Measurements from ENCODE around the gene VTA1.
A peak's percentile ranks its signal among the peaks of the same experiment; 100 is the strongest.
"Not testable (repeated sequence)": the region's sequence is repeated elsewhere in the genome, so short reads cannot be mapped to it uniquely, and the experiment has no call there.

Gene VTA1

DNA sequence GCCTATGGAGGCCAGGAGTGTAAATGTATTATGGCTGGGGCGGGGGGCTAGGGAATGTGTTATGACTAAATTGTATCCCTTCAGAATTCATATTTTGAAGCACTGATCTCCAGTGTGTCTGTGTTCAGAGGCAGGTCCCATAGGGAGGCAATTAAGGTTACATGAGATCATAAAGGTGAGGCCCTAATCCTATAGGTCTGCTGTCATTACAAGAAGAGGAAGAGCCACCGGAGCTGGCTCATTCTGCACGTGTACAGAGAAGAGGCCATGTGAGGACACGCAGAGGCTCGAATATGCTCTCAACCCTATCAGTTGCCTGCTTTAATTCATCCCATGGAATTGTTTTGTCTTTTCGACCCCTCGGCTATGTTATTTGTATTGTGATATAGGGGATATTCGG lies 76.9 kb downstream of the VTA1 start:
- Mint-ChIP-seq H3K27ac (no peak overlapping the region), H3K4me3 (no peak overlapping the region), H3K4me1 (no peaks in the 10 kb centered on the region), H3K9me3 (no peaks in the 10 kb centered on the region), H3K36me3 (peaks cover 9% of the 10 kb centered on the region), H3K27me3 (no peaks in the 10 kb centered on the region)
- CTCF ChIA-PET = no interaction called here
- DNase-seq = no peak

DNA sequence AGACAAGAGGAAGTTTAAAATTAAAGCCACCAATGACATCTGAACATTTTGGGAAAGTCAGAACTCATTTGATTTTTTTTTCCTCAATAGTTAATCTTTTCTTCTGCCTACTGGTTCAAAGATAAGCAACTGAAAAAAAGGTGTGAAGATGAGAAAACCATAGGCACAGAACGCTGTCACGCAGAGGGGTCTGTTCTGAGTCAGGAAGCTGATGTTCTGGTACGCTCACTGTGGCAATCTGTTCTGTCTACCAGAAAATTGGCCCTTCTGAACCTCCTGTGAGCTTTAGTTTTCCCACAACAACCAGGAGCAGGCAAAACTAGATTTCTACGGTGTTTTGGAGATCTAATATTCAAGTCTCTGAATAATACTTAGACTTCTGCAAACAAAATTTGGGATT lies 78.1 kb downstream of the VTA1 start:
- DNase-seq = no peak
- H3K9me3 Mint-ChIP-seq = peaks cover 4% of the 10 kb centered on the region
- H3K4me1 Mint-ChIP-seq = no peaks in the 10 kb centered on the region
- no peak overlapping the region for H3K4me3 Mint-ChIP-seq
- H3K27me3 Mint-ChIP-seq = no peaks in the 10 kb centered on the region
- H3K36me3 Mint-ChIP-seq = peaks cover 1% of the 10 kb centered on the region
- H3K27ac Mint-ChIP-seq = no peak overlapping the region
- CTCF ChIA-PET = no interaction called here

DNA sequence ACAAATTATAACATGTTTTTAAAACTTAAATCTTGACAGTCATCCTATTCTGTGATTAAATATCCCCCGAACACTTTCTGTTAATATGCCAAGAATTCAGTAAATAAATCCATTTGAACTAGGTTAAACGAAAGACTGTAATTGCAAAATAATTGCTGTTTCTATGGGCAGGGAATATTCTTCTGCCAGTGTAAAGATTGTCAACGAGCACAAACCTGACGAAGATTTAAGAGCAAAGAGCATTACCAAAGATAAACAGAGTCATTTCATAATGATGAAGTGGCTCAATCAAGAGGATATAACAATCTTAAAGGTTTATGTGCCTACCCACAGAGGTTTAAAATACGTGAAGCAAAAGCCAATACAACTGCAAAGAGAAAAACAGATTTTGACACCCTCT lies 78.5 kb downstream of the VTA1 start:
- Mint-ChIP-seq H3K4me1 (no peaks in the 10 kb centered on the region), H3K4me3 (no peak overlapping the region), H3K36me3 (no peaks in the 10 kb centered on the region), H3K9me3 (peaks cover 4% of the 10 kb centered on the region), H3K27ac (no peak overlapping the region), H3K27me3 (no peaks in the 10 kb centered on the region)
- CTCF ChIA-PET = no interaction called here
- no peak for DNase-seq

DNA sequence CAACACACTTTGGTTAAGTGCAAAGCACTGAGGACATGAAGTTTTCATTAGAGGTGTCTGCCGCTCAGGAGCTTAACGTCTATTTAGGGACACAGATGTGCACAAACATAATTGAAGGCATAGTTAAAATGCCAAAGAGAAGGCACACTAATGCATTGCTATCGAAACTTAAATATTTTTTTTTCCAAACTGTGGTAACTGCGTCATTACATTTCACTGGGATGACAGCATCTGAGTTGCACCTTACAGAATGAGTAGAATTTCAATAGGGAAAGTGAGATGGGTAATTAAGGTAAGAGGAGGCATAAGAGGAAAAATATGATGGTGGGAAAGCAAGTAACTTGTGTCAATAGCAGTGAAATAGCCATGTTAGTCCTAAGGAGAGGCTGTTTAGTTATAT lies 79.7 kb downstream of the VTA1 start:
- no peak overlapping the region for H3K4me3 Mint-ChIP-seq
- no peak overlapping the region for H3K27ac Mint-ChIP-seq
- H3K36me3 Mint-ChIP-seq = no peaks in the 10 kb centered on the region
- DNase-seq = no peak
- no peaks in the 10 kb centered on the region for H3K27me3 Mint-ChIP-seq
- H3K9me3 Mint-ChIP-seq = peaks cover 4% of the 10 kb centered on the region
- CTCF ChIA-PET = interaction anchor here (0.9 kb wide), 1 partner anchor 18 kb away, joined by 4 read pairs; no protein-coding TSS in a partner anchor
- no peaks in the 10 kb centered on the region for H3K4me1 Mint-ChIP-seq

DNA sequence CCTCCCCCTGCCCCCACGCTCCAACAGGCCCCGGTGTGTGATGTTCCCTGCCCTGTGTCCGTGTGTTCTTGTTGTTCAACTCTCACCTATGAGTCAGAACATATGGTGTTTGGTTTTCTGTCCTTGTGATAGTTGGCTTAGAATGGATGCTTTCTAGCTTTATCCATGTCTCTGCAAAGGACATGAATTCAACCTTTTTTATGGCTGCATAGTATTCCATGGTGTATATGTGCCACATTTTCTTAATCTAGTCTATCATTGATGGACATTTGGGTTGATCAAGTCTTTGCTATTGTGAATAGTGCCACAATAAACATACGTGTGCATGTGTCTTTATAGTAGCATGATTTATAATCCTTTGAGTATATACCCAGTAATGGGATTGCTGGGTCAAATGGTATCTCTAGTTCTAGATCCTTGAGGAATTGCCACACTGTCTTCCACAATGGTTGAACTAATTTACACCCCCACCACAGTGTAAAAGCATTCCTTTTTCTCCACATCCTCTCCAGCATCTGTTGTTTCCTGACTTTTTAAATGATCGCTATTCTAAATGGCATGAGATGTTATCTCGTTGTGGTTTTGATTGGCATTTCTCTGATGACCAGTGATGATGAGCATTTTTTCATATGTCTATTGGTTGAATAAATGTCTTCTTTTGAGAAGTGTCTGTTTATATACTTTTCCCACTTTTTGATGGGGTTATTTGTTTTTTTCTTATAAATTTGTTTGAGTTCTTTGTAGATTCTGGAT lies 82.6 kb downstream of the VTA1 start:
- CTCF ChIA-PET, DNase-seq, H3K27ac Mint-ChIP-seq, H3K4me3 Mint-ChIP-seq, H3K27me3 Mint-ChIP-seq, H3K4me1 Mint-ChIP-seq, H3K36me3 Mint-ChIP-seq, H3K9me3 Mint-ChIP-seq: not testable (repeated sequence)

DNA sequence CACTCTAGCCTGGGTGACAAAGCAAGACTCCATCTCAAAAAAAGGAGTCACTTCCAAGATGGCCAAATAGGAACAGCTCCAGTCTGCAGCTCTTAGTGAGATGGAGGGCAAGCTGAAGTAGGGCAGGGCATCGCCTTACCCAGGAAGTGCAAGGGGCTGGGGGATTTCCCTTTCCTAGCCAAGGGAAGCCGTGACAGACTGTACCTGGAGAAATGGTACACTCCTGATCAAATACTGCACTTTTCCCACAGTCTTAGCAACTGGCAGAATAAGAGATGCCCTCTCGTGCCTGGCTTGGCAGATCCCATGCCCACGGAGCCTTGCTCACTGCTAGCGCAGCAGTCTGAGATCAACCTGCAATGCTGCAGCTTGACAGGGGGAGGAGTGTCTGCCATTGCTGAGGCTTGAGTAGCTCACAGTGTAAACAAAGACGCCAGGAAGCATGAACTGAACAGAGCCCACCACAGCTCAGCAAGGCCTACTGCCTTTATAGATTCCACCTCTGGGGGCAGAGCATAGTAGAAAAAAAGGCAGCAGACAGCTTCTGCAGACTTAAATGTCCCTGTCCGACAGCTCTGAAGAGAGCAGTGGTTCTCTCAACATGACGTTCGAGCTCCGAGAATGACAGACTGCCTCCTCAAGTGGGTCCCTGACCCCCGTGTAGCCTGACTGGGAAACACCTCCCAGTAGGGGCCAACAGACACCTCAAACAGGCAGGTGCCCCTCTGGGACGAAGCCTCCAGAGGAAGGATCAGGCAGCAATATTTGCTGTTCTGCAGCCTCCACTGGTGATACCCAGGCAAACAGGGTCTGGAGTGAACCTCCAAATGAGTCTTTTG lies 85.4 kb downstream of the VTA1 start:
- not testable (repeated sequence) for H3K9me3 Mint-ChIP-seq, H3K4me1 Mint-ChIP-seq, H3K4me3 Mint-ChIP-seq, H3K27me3 Mint-ChIP-seq, H3K27ac Mint-ChIP-seq, H3K36me3 Mint-ChIP-seq
- CTCF ChIA-PET = interaction anchor here (0.6 to 1.4 kb wide), 6 partner anchors 63 to 334 kb away, joined by 3 to 8 read pairs (median 4); partner anchors contain the start of gene VTA1
- DNase-seq = peak; percentile 54

DNA sequence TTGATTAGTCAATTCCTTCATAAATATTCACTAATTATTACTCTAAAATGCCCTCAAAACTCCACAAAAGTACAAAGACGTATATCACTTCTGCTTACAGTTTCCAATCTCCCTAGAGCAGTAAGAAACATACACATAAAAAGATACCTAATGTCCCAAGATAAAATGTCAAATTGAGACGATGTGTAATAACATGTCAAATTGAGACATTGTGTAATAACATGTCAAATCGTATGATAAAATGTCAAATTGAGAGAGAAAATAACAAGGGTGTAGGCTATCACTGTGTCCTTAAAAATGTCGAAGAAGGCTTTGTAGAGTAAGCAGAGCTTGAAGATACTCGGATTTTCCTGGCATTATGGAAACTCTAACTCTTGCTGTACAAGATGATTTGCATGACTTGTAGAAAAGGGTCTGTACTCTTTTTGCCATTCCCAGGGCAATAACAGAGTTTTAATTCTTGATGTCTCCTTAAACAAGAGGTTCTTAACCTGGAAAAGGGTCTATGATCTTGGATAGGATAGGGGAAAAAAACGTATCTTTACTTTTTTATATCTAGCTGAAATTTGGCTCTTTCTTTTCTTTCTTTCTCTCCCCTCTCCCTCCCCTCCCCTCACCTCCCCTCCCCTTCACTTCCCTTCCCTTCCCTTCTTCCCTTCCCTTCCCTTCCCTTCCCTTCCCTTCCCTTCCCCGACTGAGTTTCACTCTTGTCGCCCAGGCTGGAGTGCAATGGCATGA lies 87.1 kb downstream of the VTA1 start:
- no peaks in the 10 kb centered on the region for H3K27me3 Mint-ChIP-seq
- H3K36me3 Mint-ChIP-seq = no peaks in the 10 kb centered on the region
- H3K27ac Mint-ChIP-seq = no peak overlapping the region
- H3K4me3 Mint-ChIP-seq = no peak overlapping the region
- CTCF ChIA-PET = no interaction called here
- peaks cover 4% of the 10 kb centered on the region for H3K9me3 Mint-ChIP-seq
- no peak for DNase-seq
- H3K4me1 Mint-ChIP-seq = peaks cover 8% of the 10 kb centered on the region

DNA sequence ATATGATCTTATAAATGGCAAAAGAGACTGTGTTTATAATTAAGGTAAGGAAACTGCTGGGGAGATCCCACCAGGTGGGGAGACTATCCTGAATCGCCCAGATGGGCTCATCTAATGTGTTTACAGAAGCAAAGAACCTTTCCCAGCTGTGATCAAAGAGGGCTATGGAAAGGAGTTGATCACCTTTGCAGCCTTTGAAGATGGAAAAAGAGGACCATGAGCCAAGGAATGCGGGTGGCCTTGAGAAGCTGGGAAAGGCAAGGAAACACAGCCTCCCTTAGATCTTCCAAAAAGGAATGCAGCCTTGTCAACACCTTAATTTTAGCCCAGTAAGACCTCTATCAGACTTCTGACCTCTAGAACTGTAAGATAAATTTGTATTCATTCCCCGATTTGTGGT lies 88.2 kb downstream of the VTA1 start:
- no peak for DNase-seq
- H3K4me3 Mint-ChIP-seq = no peak overlapping the region
- no peaks in the 10 kb centered on the region for H3K27me3 Mint-ChIP-seq
- no peaks in the 10 kb centered on the region for H3K36me3 Mint-ChIP-seq
- CTCF ChIA-PET = interaction anchor here (0.8 kb wide), 1 partner anchor 65 kb away, joined by 3 read pairs; no protein-coding TSS in a partner anchor
- no peak overlapping the region for H3K27ac Mint-ChIP-seq
- H3K4me1 Mint-ChIP-seq = peaks cover 8% of the 10 kb centered on the region
- H3K9me3 Mint-ChIP-seq = no peaks in the 10 kb centered on the region

DNA sequence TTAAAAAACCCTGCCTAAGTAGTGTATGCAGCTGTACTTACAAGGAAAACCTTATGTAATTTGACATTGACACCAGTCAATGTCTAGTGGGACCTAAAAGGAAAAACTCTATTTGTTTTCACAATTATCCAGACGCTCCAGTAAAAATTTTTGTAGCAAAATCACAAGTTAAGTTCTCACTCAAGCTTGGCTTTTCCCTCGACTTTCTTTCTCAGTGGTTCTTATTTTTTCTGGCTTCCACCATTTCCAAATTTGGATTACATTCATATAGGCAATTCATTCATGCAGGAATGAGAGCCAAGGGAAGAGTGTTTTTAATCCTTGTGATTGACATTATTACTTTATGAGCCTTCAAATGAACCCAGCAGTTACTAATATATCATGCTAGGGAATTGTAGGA lies 88.7 kb downstream of the VTA1 start:
- Mint-ChIP-seq H3K4me3 (no peak overlapping the region), H3K36me3 (no peaks in the 10 kb centered on the region), H3K27ac (no peak overlapping the region), H3K4me1 (peaks cover 8% of the 10 kb centered on the region), H3K9me3 (no peaks in the 10 kb centered on the region), H3K27me3 (no peaks in the 10 kb centered on the region)
- CTCF ChIA-PET = interaction anchor here (0.8 kb wide), 1 partner anchor 65 kb away, joined by 3 read pairs; no protein-coding TSS in a partner anchor
- DNase-seq = no peak

DNA sequence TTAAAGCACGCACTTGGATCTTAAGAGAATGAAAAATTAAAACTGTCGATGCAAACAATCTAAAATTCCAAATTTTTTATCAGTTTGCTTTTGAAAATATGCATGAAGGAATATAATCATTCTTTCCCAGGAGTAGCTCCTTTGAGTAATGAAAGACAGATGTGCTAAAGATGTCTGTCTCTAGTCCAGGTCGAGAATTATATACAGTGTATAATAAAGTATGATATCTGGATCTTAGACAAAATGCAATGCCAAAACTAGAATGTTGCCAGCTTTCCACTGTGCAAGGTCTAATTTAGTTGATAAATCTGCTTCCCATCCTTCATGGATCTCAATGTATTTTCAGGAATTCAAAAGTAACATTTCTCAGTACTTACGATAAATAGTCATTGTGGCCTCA lies 89.6 kb downstream of the VTA1 start:
- CTCF ChIA-PET = no interaction called here
- Mint-ChIP-seq H3K4me3 (no peak overlapping the region), H3K9me3 (no peaks in the 10 kb centered on the region), H3K4me1 (peaks cover 8% of the 10 kb centered on the region), H3K36me3 (no peaks in the 10 kb centered on the region), H3K27ac (no peak overlapping the region), H3K27me3 (no peaks in the 10 kb centered on the region)
- no peak for DNase-seq

DNA sequence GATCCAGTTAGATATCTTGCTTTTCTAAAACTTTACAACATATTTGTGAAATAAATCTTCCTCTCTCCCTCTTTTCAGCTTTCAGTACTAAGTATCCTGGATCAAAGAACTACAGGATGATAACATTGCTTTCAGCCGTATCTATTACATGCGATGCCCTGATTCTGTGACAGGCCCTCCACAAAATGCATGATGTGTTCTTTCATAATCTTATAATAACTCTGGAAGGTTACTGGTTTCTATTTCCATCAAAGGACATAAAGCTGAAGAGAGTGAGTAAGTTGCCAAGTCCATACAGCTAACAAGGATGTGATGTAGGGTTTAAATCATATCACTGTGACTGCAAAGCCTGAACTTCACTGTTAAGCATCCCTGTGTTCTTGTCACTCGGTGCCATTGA lies 91.8 kb downstream of the VTA1 start:
- Mint-ChIP-seq H3K4me3 (no peak overlapping the region), H3K9me3 (no peaks in the 10 kb centered on the region), H3K36me3 (no peaks in the 10 kb centered on the region), H3K27ac (no peak overlapping the region), H3K27me3 (no peaks in the 10 kb centered on the region), H3K4me1 (no peaks in the 10 kb centered on the region)
- CTCF ChIA-PET = no interaction called here
- DNase-seq = no peak

DNA sequence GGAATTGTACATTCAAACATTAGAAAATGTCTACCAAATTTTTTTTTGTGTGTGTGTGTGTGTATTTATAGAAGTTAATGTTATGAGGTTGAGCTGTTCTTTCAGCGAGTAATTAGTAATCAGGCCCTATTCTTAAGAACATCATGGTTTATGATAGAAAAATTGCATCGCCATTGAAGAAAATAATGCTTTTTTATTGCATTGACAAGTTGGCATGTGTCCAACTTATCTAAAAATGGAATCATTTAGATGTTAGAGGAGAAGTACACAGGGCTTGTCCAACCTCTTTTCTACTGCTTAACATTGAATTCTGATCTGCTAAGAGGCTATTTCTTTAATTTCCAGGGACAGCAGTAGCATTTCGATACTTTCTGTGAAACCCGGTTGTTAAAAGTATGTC lies 93.1 kb downstream of the VTA1 start:
- DNase-seq = no peak
- no peaks in the 10 kb centered on the region for H3K4me1 Mint-ChIP-seq
- H3K9me3 Mint-ChIP-seq = no peaks in the 10 kb centered on the region
- H3K36me3 Mint-ChIP-seq = no peaks in the 10 kb centered on the region
- CTCF ChIA-PET = no interaction called here
- no peak overlapping the region for H3K27ac Mint-ChIP-seq
- H3K4me3 Mint-ChIP-seq = no peak overlapping the region
- no peaks in the 10 kb centered on the region for H3K27me3 Mint-ChIP-seq

DNA sequence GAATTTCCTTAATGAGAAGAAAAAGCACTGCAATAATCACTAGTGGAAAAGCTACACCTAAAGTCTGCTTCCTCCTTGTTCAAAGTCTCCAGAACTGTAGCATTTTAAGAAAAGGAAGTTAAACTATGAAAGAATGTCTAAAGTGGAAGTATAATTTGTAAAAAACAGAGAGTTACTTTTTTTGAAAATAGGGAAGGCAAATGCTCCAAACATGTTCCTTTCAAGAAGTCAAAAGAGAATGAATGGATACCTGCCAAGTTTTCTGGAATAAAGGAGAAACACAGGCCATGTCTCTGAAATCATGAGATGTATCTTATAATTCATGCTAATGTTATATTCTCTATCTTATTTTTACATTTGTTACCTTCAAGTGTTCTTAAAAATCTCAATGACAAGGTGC lies 94.0 kb downstream of the VTA1 start:
- DNase-seq = no peak
- H3K27me3 Mint-ChIP-seq = no peaks in the 10 kb centered on the region
- no peak overlapping the region for H3K27ac Mint-ChIP-seq
- H3K4me3 Mint-ChIP-seq = no peak overlapping the region
- no peaks in the 10 kb centered on the region for H3K36me3 Mint-ChIP-seq
- H3K9me3 Mint-ChIP-seq = no peaks in the 10 kb centered on the region
- CTCF ChIA-PET = interaction anchor here (0.5 kb wide), 1 partner anchor 1112 kb away, joined by 3 read pairs; no protein-coding TSS in a partner anchor
- no peaks in the 10 kb centered on the region for H3K4me1 Mint-ChIP-seq

DNA sequence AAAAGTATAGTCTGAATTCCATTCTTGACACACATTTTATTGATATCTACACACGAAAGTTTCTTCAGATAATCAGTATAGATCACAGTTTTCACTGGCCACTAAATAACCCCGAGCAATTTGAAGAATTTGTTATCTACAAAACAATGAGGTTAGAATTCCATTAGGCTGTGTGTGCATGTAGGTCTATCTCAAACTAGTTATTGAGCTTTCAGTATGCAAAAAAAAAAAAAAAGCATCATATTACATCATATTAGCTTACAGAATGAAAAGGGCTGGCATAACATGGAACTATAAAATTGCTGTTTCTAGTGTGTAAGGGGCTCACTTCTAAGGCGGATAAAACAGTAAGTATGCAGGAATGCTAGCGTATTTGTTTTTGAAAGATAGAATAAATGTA lies 95.2 kb downstream of the VTA1 start:
- H3K4me3 Mint-ChIP-seq = no peak overlapping the region
- H3K4me1 Mint-ChIP-seq = no peaks in the 10 kb centered on the region
- no peaks in the 10 kb centered on the region for H3K27me3 Mint-ChIP-seq
- no peaks in the 10 kb centered on the region for H3K36me3 Mint-ChIP-seq
- H3K9me3 Mint-ChIP-seq = no peaks in the 10 kb centered on the region
- DNase-seq = no peak
- no peak overlapping the region for H3K27ac Mint-ChIP-seq
- CTCF ChIA-PET = no interaction called here

Data from activated naive CD4-positive, alpha-beta T cell treated with anti-CD3 and anti-CD28 coated beads, Interleukin-2, amount 10 ng/mL, durations not matched to agents 7 days and 5 days (primary cell).